ENCODE results near the gene RIMKLA. TPM values are rescaled to one million over a fixed set of nuclear protein-coding genes. Genes with fewer than 3 reads are reported as not detected.

The RIMKLA gene
- total and polyA plus RNA-seq, 2 experiments from 2014 or later = 4.1 to 6.6 TPM

DNA sequence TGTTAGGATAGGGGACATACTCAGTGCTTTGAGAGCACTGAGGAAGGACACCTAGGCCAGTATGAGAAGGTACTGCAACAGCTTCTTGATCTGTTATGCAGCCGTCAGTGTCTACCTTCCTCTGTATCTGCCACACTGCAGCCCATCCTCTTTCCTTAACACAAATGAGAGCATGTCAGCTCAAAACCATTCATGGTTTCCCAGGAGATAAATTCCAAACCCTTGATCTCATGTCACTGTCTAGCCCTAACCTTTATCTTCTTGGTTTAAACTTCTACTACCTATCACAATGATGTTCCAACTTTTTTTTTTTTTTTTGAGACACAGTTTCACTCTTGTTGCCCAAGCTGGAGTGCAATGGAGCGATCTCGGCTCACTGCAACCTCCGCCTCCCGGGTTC, 73.8 kb downstream of the RIMKLA start:
- no peaks in the 10 kb centered on the region for H4K20me1 ChIP-seq (replicated peaks; ENCODE audit: insufficient read depth)
- H3K9me3 Mint-ChIP-seq = no peaks in the 10 kb centered on the region
- H3K36me3 Mint-ChIP-seq (ENCODE audit: low read depth) = peaks cover 18% of the 10 kb centered on the region
- H3K9me2 ChIP-seq (ENCODE audit: insufficient read depth) = no peaks in the 10 kb centered on the region
- H2AFZ ChIP-seq = no peak overlapping the region
- peaks cover 13% of the 10 kb centered on the region for H3K27me3 Mint-ChIP-seq (ENCODE audit: insufficient read depth, low read depth, poor library complexity)
- no peak overlapping the region for H3K27ac Mint-ChIP-seq
- no peak for ATAC-seq
- no peaks in the 10 kb centered on the region; the same call in 1 of the 2 replicates for H3K36me3 ChIP-seq (ENCODE audit: insufficient read depth)
- no peaks in the 10 kb centered on the region for H3K27me3 ChIP-seq (ENCODE audit: insufficient read depth)
- no peak overlapping the region for H3K4me2 ChIP-seq
- H3F3A ChIP-seq (replicated peaks; ENCODE audit: low read depth) = 0 out of 2 replicates have a peak, but pooled peaks cover 12% of the 10 kb centered on the region
- H3K4me3 Mint-ChIP-seq = no peak overlapping the region
- TF ChIP-seq STAT1 (IDR thresholded peaks at IDR 0.05; ENCODE audit: unreplicated experiment) (no peak), JUNB (IDR thresholded peaks at IDR 0.05; ENCODE audit: unreplicated experiment) (no peak), ZNF331 (CRISPR knock-in tag; IDR thresholded peaks at IDR 0.05; ENCODE audit: low read depth) (no peak), CREB1 (CRISPR knock-in tag; IDR thresholded peaks at IDR 0.05; ENCODE audit: low read depth) (no peak), NANOG (IDR thresholded peaks at IDR 0.05; ENCODE audit: borderline replicate concordance) (no peak), EZH2 (IDR thresholded peaks at IDR 0.05; ENCODE audit: low read depth, unreplicated experiment) (no peak), POLR2AphosphoS5 (IDR thresholded peaks at IDR 0.05; ENCODE audit: low read depth) (no peak), EZH2phosphoT487 (IDR thresholded peaks at IDR 0.05; ENCODE audit: unreplicated experiment) (no peak), ZNF114 (CRISPR knock-in tag; IDR thresholded peaks at IDR 0.05) (no peak)
- TF ChIP-seq, protein P1, sequence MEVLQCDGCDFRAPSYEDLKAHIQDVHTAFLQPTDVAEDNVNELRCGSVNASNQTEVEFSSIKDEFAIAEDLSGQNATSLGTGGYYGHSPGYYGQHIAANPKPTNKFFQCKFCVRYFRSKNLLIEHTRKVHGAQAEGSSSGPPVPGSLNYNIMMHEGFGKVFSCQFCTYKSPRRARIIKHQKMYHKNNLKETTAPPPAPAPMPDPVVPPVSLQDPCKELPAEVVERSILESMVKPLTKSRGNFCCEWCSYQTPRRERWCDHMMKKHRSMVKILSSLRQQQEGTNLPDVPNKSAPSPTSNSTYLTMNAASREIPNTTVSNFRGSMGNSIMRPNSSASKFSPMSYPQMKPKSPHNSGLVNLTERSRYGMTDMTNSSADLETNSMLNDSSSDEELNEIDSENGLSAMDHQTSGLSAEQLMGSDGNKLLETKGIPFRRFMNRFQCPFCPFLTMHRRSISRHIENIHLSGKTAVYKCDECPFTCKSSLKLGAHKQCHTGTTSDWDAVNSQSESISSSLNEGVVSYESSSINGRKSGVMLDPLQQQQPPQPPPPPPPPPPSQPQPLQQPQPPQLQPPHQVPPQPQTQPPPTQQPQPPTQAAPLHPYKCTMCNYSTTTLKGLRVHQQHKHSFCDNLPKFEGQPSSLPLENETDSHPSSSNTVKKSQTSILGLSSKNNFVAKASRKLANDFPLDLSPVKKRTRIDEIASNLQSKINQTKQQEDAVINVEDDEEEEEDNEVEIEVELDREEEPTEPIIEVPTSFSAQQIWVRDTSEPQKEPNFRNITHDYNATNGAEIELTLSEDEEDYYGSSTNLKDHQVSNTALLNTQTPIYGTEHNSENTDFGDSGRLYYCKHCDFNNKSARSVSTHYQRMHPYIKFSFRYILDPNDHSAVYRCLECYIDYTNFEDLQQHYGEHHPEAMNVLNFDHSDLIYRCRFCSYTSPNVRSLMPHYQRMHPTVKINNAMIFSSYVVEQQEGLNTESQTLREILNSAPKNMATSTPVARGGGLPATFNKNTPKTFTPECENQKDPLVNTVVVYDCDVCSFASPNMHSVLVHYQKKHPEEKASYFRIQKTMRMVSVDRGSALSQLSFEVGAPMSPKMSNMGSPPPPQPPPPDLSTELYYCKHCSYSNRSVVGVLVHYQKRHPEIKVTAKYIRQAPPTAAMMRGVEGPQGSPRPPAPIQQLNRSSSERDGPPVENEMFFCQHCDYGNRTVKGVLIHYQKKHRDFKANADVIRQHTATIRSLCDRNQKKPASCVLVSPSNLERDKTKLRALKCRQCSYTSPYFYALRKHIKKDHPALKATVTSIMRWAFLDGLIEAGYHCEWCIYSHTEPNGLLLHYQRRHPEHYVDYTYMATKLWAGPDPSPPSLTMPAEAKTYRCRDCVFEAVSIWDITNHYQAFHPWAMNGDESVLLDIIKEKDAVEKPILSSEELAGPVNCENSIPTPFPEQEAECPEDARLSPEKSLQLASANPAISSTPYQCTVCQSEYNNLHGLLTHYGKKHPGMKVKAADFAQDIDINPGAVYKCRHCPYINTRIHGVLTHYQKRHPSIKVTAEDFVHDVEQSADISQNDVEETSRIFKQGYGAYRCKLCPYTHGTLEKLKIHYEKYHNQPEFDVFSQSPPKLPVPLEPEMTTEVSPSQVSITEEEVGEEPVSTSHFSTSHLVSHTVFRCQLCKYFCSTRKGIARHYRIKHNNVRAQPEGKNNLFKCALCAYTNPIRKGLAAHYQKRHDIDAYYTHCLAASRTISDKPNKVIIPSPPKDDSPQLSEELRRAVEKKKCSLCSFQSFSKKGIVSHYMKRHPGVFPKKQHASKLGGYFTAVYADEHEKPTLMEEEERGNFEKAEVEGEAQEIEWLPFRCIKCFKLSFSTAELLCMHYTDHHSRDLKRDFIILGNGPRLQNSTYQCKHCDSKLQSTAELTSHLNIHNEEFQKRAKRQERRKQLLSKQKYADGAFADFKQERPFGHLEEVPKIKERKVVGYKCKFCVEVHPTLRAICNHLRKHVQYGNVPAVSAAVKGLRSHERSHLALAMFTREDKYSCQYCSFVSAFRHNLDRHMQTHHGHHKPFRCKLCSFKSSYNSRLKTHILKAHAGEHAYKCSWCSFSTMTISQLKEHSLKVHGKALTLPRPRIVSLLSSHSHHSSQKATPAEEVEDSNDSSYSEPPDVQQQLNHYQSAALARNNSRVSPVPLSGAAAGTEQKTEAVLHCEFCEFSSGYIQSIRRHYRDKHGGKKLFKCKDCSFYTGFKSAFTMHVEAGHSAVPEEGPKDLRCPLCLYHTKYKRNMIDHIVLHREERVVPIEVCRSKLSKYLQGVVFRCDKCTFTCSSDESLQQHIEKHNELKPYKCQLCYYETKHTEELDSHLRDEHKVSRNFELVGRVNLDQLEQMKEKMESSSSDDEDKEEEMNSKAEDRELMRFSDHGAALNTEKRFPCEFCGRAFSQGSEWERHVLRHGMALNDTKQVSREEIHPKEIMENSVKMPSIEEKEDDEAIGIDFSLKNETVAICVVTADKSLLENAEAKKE (CRISPR knock-in tag; IDR thresholded peaks at IDR 0.05) = no peak
- TF ChIP-seq, protein P2, sequence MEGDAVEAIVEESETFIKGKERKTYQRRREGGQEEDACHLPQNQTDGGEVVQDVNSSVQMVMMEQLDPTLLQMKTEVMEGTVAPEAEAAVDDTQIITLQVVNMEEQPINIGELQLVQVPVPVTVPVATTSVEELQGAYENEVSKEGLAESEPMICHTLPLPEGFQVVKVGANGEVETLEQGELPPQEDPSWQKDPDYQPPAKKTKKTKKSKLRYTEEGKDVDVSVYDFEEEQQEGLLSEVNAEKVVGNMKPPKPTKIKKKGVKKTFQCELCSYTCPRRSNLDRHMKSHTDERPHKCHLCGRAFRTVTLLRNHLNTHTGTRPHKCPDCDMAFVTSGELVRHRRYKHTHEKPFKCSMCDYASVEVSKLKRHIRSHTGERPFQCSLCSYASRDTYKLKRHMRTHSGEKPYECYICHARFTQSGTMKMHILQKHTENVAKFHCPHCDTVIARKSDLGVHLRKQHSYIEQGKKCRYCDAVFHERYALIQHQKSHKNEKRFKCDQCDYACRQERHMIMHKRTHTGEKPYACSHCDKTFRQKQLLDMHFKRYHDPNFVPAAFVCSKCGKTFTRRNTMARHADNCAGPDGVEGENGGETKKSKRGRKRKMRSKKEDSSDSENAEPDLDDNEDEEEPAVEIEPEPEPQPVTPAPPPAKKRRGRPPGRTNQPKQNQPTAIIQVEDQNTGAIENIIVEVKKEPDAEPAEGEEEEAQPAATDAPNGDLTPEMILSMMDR (conservative IDR thresholded peaks at IDR 0.05; ENCODE audit: low read depth in 2 of 2) = no peak
- TF ChIP-seq, protein P3, sequence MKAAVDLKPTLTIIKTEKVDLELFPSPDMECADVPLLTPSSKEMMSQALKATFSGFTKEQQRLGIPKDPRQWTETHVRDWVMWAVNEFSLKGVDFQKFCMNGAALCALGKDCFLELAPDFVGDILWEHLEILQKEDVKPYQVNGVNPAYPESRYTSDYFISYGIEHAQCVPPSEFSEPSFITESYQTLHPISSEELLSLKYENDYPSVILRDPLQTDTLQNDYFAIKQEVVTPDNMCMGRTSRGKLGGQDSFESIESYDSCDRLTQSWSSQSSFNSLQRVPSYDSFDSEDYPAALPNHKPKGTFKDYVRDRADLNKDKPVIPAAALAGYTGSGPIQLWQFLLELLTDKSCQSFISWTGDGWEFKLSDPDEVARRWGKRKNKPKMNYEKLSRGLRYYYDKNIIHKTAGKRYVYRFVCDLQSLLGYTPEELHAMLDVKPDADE (IDR thresholded peaks at IDR 0.05) = no peak
- TF ChIP-seq, protein P4, sequence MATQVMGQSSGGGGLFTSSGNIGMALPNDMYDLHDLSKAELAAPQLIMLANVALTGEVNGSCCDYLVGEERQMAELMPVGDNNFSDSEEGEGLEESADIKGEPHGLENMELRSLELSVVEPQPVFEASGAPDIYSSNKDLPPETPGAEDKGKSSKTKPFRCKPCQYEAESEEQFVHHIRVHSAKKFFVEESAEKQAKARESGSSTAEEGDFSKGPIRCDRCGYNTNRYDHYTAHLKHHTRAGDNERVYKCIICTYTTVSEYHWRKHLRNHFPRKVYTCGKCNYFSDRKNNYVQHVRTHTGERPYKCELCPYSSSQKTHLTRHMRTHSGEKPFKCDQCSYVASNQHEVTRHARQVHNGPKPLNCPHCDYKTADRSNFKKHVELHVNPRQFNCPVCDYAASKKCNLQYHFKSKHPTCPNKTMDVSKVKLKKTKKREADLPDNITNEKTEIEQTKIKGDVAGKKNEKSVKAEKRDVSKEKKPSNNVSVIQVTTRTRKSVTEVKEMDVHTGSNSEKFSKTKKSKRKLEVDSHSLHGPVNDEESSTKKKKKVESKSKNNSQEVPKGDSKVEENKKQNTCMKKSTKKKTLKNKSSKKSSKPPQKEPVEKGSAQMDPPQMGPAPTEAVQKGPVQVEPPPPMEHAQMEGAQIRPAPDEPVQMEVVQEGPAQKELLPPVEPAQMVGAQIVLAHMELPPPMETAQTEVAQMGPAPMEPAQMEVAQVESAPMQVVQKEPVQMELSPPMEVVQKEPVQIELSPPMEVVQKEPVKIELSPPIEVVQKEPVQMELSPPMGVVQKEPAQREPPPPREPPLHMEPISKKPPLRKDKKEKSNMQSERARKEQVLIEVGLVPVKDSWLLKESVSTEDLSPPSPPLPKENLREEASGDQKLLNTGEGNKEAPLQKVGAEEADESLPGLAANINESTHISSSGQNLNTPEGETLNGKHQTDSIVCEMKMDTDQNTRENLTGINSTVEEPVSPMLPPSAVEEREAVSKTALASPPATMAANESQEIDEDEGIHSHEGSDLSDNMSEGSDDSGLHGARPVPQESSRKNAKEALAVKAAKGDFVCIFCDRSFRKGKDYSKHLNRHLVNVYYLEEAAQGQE (IDR thresholded peaks at IDR 0.05; ENCODE audit: unreplicated experiment) = no peak
- DNase-seq (ENCODE audit: low spot score) = no peak
- H3K4me1 ChIP-seq (ENCODE audit: insufficient read depth) = peaks cover 13% of the 10 kb centered on the region
- no peak overlapping the region for H3K27ac ChIP-seq (ENCODE audit: low read depth)
- no peak overlapping the region for H3K4me3 ChIP-seq
- H3K79me2 ChIP-seq (replicated peaks; ENCODE audit: insufficient read depth) = peaks cover 19% of the 10 kb centered on the region; the same call in 1 of the 2 replicates
- peaks cover 8% of the 10 kb centered on the region for H3K4me1 Mint-ChIP-seq

All from GM23338 (cell line).